Ascending aorta (tissue), 2 donors: ENCODE results near the gene SELENOI. TPM values are rescaled to one million over a fixed set of nuclear protein-coding genes. Genes with fewer than 3 reads are reported as not detected.

Experiments
- DNase-seq, 2 donors: peaks; one replicate each; pipeline ENCODE4 v3.0.0-alpha.2; 2019; ENCODE audit warnings: low spot score in 2 of 2
- H3K27ac ChIP-seq, 2 donors: fragments of 200-600 bp; sonication (generic); one replicate each; pipeline ENCODE4 v1.5.1; 2016 to 2017; ENCODE audit warnings: mild to moderate bottlenecking in 1 of 2
- H3K27me3 ChIP-seq: fragments of 200-600 bp; sonication (generic); one replicate; pipeline ENCODE4 v1.5.1; 2017
- H3K36me3 ChIP-seq, 2 donors: fragments of 200-600 bp; sonication (generic); one replicate each; pipeline ENCODE4 v1.5.1; 2016
- H3K4me1 ChIP-seq, 2 donors: fragments of 200-600 bp; sonication (generic); one replicate each; pipeline ENCODE4 v1.5.1; 2016 to 2017; ENCODE audit warnings: mild to moderate bottlenecking in 1 of 2
- H3K4me3 ChIP-seq, 2 donors: fragments of 200-600 bp; sonication (generic); one replicate each; pipeline ENCODE4 v1.5.1; 2016 to 2017; ENCODE audit warnings: mild to moderate bottlenecking in 1 of 2
- H3K9me3 ChIP-seq, 2 donors: fragments of 200-600 bp; sonication (generic); one replicate each; pipeline ENCODE4 v1.5.1; 2016
- CTCF ChIP-seq, 3 experiments: fragments of 200-600 bp in 2 of 3; fragments of 450-650 bp in 1 of 3; sonication (generic) in 2 of 3; IDR thresholded peaks; one replicate each; pipeline ENCODE4 v1.5.1; 2016 to 2019; ENCODE audit warnings: antibody characterized with exemption in 3 of 3, mild to moderate bottlenecking in 1 of 3, moderate library complexity in 1 of 3
- intact Hi-C: fragments of 100-400 bp; cut with DNase I; formaldehyde crosslinking; loops from one replicate; pipeline ENCODE4 v1.15.1; 2023
- total RNA-seq: library from RNA; depleted of rRNA; stranded (reverse); fragments of >200 nt; gene quantifications from one replicate; pipeline ENCODE4 v1.1.0, GENCODE V29; 2016

SELENOI gene
- total RNA-seq, 1 donor from 2014 or later: 2.2 TPM

- no peak overlapping the region for H3K4me3 ChIP-seq
- H3K27ac ChIP-seq: no peak overlapping the region
- no peaks in the 10 kb centered on the region for H3K9me3 ChIP-seq
- intact Hi-C loops: no loop called here
- no peaks in the 10 kb centered on the region for H3K4me1 ChIP-seq
- DNase-seq: no peak
- H3K27me3 ChIP-seq: no peaks in the 10 kb centered on the region
- H3K36me3 ChIP-seq: no peaks in the 10 kb centered on the region
- no peak for TF ChIP-seq CTCF (IDR thresholded peaks at IDR 0.05)
These were observed 8.6 kb upstream of the SELENOI start for GRCh38 chr2:26337298-26337697.

- Histone ChIP-seq H3K36me3 (no peaks in the 10 kb centered on the region), H3K27me3 (no peaks in the 10 kb centered on the region), H3K9me3 (no peaks in the 10 kb centered on the region), H3K4me1 (peaks cover 6 to 10% of the 10 kb centered on the region in 2 donors), H3K4me3 (no peak overlapping the region), H3K27ac (no peak overlapping the region)
- TF ChIP-seq CTCF (IDR thresholded peaks at IDR 0.05): no peak
- intact Hi-C loops: loop anchor here (10.0 kb wide), 2 partner anchors 356 to 1296 kb away; partner anchors contain the start of genes EFR3B and KIF3C
- DNase-seq: no peak
These were observed 5.1 kb upstream of the SELENOI start for GRCh38 chr2:26340831-26341230.

- H3K27ac ChIP-seq: peak overlapping the region; percentile 82 to 84
- H3K36me3 ChIP-seq: no peaks in the 10 kb centered on the region
- DNase-seq: no peak
- no peaks in the 10 kb centered on the region for H3K27me3 ChIP-seq
- intact Hi-C loops: loop anchor here (2.0 to 10.0 kb wide), 4 partner anchors 312 to 1300 kb away; partner anchors contain the start of genes ASXL2, EFR3B, KIF3C and RAB10
- H3K4me1 ChIP-seq: peaks cover 6 to 20% of the 10 kb centered on the region in 2 donors
- H3K9me3 ChIP-seq: no peaks in the 10 kb centered on the region
- TF ChIP-seq CTCF (IDR thresholded peaks at IDR 0.05): no peak
- peak overlapping the region; percentile 74 to 94 for H3K4me3 ChIP-seq
These were observed 1.2 kb upstream of the SELENOI start for GRCh38 chr2:26344581-26345282.

GRCh38 chr2:26345283-26345544, 729 bp upstream of the SELENOI start:
- Histone ChIP-seq H3K36me3 (no peaks in the 10 kb centered on the region), H3K4me3 (peak overlapping the region; percentile 74 to 94), H3K4me1 (peaks cover 6 to 20% of the 10 kb centered on the region in 2 donors), H3K27ac (peak overlapping the region; percentile 82 to 84), H3K27me3 (no peaks in the 10 kb centered on the region), H3K9me3 (no peaks in the 10 kb centered on the region)
- no peak for TF ChIP-seq CTCF (IDR thresholded peaks at IDR 0.05)
- intact Hi-C loops: loop anchor here (2.0 to 10.0 kb wide), 4 partner anchors 313 to 1300 kb away; partner anchors contain the start of genes ASXL2, EFR3B, KIF3C and RAB10
- no peak for DNase-seq

- TF ChIP-seq CTCF (IDR thresholded peaks at IDR 0.05): no peak
- DNase-seq: peak in 1 of 2 donors; percentile 76
- no peaks in the 10 kb centered on the region for H3K36me3 ChIP-seq
- H3K4me3 ChIP-seq: peak within 1 kb of the TSS; percentile 74 to 94
- H3K4me1 ChIP-seq: peaks cover 6 to 20% of the 10 kb centered on the region in 2 donors
- no peaks in the 10 kb centered on the region for H3K27me3 ChIP-seq
- H3K27ac ChIP-seq: peak within 1 kb of the TSS; percentile 90 to 94
- no peaks in the 10 kb centered on the region for H3K9me3 ChIP-seq
- intact Hi-C loops: loop anchor here (1.0 to 10.0 kb wide), 4 partner anchors 102 to 1302 kb away; partner anchors contain the start of genes EFR3B, HADHA, HADHB and KIF3C
These were observed 611 bp downstream of the SELENOI start, which contains the start of gene ADGRF3 for GRCh38 chr2:26346454-26347053. TSS of gene ADGRF3 (minus strand) at chr2:26346789. CDS start at chr2:26346234, 555 bp downstream.
